ENCODE data around the gene MARCHF10. TPM values are rescaled to one million over a fixed set of nuclear protein-coding genes. Genes with fewer than 3 reads are reported as not detected.

Gene MARCHF10
- total RNA-seq, 1 donor from 2014 or later: not detected

DNA sequence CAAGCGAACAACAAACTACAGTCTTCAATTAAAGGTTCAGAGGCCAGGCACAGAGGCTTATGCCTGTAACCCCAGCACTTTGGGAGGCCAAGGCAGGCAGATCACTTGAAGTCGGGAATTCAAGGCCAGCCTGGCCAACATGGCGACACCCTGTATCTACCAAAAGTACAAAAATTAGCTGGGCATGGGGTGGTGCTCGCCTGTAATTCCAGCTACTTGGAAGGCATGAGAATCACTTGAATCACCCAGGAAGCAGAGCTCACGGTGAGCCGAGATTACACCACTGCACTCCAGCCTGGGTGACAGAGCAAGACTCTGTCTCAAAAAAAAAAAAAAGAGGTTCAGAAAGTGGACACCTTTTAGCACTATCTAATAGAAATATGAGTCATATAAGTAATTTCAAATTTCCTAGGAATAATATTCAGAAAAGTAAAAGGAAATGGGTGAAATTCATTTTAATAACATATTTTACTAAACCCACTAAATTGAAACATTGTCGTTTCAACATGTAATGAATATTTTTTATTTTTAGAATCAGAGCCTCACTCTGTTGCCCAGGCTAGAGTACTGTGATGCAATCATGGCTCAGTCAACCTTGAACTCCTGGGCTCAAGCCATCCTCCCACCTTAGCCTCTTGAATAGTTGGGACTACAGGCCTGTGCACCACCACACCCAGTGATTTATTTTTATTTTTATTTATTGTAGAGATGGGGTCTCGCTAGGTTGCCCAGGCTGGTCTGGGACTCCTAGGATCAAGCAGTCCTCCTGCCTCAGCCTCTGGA lies 15.2 kb upstream of the MARCHF10 start:
- no peak for DNase-seq
- intact Hi-C loops (cut with micrococcal nuclease): no loop called here
- no peak for ATAC-seq

- intact Hi-C loops (cut with micrococcal nuclease): no loop called here
- DNase-seq (no peak), ATAC-seq (no peak)
Observed at GRCh38 chr17:62822080-62822904, 14.2 kb upstream of the MARCHF10 start.

DNA sequence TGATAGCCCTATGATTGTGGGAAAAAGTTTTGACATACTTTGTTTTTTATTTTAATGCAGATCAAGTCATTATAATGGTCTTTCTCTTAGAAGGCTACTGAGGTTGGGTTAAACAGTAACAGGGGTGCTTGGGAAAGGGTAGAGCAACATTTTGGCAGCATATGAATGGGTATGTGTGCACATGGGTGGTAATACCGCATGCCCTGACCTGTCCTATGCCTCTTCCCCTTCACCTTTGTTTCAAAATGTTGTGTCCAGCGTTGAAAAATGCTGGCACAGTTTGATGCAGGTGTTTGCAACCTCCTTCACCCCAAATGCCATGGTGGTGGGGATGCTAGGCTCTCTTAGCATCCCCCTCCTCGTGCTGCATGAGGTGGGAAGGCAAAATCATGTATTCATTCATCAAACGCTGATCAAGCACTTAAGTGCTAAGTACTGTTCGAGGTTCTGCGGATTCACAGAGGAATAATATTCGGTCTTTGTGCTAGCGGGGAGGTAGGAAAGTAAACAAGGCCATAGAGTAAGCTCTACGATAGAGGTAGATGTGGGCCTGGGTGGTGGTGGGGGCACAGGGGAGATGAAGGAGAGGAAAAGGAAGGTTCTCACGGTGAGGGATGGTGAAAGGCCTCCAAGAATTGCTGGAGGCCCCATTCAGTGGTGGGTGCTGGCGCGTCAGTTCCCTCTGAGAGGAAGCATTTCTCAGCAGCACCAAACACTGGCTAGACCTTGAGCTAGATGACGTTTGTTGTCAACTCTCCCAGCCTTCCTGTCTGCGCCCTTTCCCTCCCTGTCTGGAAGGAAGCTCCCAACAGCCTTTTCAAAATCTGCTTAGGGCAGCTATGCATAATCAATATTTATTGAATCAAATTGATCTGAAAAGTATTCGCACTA lies 13.3 kb upstream of the MARCHF10 start:
- ATAC-seq: no peak

GRCh38 chr17:62819511-62820221 lies 11.6 kb upstream of the MARCHF10 start:
- DNase-seq: peak; percentile 63
- intact Hi-C loops (cut with micrococcal nuclease): no loop called here
- ATAC-seq: peak; percentile 99

More for the DNA sequence above, 13.3 kb upstream of the MARCHF10 start:
- intact Hi-C loops (cut with micrococcal nuclease): no loop called here
- no peak for DNase-seq

DNA sequence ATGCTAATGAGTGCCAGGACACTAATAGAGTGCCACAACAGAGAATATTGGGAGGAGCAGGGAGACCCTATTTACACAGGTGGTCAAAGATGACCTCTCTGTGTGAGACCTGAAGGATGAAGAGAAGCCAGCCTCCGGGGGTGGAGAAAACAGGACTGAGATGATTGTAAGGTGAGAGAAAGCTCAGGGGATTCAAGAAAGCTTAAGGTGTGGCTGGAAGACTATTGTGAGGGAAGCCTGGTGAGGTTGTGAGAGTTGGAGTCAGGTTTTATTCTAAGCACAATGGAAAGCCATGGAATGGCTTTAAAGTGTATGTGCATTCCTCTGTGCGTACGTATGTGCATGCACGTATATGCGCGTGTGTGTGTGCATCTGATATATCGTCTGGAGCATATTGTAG lies 10.4 kb upstream of the MARCHF10 start:
- no peak for ATAC-seq
- intact Hi-C loops (cut with micrococcal nuclease): no loop called here
- DNase-seq: no peak

- DNase-seq: no peak
- intact Hi-C loops (cut with micrococcal nuclease): no loop called here
- no peak for ATAC-seq
Observed at GRCh38 chr17:62816282-62816839, 8.2 kb upstream of the MARCHF10 start.

DNA sequence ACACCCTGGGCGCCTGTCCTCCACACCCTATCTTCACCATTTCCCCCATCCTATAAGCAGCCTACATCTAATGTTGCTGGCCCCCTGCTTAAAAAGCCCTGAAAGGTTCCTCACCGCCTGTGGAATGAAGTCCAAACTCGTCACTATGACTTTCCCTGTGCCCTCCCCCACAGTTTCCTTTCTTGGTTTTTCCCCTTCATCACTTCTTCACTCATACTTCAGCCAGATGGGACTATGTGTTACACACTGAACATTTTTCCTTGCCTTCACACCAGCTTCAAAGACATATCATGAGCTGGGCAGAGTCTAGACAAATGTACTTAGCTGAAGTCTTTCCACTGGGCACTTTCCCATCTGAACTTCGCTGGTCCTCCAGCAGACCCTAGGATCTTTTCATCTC lies 1.5 kb upstream of the MARCHF10 start:
- intact Hi-C loops (cut with micrococcal nuclease): no loop called here
- ATAC-seq (no peak), DNase-seq (no peak)

DNA sequence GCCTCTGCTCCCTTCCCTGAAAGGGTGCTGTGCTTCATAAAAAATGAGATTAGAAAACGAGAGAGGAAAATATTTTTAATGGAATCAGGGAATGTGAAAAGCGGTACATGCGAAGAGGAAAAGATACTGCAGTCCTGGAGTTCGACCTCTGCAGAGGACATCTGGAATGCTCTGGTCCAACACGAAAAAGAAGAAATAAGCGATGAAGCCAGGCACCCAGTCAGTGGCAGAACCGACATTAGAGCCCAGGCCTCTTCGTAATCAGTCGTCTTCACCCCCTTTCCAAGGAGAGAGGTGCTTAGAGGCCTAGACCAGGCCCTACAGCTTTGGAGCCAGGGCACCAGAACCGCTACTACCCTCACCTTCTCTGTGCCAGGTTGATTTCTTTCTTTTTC lies 459 bp upstream of the MARCHF10 start:
- DNase-seq (no peak), ATAC-seq (no peak)
- intact Hi-C loops (cut with micrococcal nuclease): no loop called here

- no peak for ATAC-seq
Observed at GRCh38 chr17:62805234-62805633, 2.9 kb downstream of the MARCHF10 start.

DNA sequence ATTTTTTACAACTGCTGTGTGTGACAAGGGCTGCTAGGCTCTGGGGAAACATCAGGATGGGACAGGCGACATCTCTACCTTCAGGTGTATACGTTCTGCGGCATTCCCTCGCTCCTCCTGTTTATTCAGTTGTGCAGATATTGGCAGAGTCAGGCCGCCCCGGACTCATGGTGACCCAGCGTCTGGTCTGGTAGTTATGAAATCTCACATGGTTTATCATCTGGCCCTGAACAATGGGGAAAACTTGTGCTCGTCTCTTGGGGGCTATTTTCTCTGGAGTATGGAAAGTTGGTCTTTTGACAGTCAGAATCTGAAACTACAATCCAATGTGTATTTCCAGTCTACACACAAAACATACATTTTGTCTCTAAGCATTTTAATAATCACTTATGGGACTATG lies 3.3 kb downstream of the MARCHF10 start:
- no peak for ATAC-seq
- no peak for DNase-seq
- intact Hi-C loops (cut with micrococcal nuclease): no loop called here

More at GRCh38 chr17:62805234-62805633, 2.9 kb downstream of the MARCHF10 start:
- no peak for DNase-seq
- intact Hi-C loops (cut with micrococcal nuclease): no loop called here

DNA sequence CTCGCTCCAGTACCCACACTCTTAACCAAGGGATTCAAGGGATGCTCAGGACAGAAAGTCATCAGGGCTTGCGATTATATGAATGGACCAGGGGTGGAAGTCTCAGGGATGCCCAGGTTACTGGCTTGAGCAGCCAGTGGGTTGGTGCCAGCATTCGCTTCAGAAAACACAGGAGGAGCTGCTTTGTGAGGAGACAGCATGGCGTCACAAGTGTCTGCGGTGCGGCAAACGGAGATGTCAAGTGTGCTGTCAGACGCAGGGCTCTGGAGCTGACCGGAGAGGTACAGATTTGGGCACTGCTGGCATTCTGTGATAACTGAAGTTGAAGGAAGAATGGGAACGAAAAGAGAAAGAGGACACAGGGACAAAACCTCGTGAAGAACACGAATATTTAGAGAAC lies 4.1 kb downstream of the MARCHF10 start:
- DNase-seq (no peak), ATAC-seq (no peak)
- intact Hi-C loops (cut with micrococcal nuclease): no loop called here

DNA sequence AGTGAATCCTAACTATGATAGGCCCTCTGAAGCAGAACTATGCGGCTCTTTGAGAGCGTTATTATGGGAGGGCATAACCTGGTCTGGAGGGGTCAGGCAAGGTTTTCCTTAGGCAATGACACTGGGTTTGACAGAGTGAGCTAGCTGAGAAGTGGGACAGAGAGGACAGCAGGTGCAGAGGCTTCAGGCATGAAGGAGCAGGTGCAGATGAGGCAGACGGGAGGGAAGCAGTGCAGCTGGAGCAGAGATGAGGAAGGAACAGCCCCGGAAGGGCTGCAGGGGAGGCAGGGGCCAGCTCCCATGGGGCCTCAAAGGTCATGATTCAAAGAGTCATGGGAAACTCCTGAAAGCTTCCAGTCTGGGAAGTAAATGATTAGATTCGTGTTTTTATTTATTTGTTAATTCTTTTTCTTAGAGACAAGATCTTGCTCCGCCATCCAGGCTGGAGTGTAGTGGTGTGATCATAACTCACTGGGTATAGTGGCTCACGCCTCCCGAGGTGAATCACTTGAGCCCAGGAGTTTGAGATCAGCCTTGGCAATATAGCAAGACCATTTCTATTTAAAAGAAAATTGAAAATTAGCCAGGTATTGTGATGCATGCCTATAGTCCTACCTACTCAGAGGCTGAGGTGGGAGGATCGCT lies 5.4 kb downstream of the MARCHF10 start:
- DNase-seq (no peak), ATAC-seq (no peak)
- intact Hi-C loops (cut with micrococcal nuclease): no loop called here

GRCh38 chr17:62801553-62802114 lies 6.5 kb downstream of the MARCHF10 start:
- ATAC-seq (no peak), DNase-seq (no peak)
- intact Hi-C loops (cut with micrococcal nuclease): no loop called here

GRCh38 chr17:62800585-62800984 lies 7.5 kb downstream of the MARCHF10 start:
- intact Hi-C loops (cut with micrococcal nuclease): no loop called here
- ATAC-seq (no peak), DNase-seq (no peak)

- ATAC-seq (no peak), DNase-seq (no peak)
- intact Hi-C loops (cut with micrococcal nuclease): no loop called here
Observed at GRCh38 chr17:62797959-62798358, 10.2 kb downstream of the MARCHF10 start.

DNA sequence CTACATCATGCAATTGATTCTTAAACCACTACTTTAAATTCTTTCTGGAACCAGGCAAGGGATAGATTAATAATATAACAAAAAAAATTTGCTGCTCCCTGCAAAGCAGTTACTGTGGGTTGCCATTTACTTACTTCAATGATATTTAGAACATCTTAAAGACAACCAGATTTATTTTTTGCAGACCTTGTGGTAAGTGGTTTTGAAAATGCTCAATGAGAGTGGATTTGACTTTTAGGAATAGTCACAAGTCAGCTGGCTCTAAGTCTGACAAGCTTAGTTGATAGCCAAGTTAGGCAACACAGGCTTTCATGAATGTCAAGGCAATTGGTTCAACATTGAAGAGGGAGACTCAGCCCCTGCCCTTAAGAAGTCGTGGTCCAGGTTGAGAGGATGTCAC lies 11.8 kb downstream of the MARCHF10 start:
- no peak for DNase-seq
- intact Hi-C loops (cut with micrococcal nuclease): no loop called here
- no peak for ATAC-seq

- intact Hi-C loops (cut with micrococcal nuclease): no loop called here
- ATAC-seq (no peak), DNase-seq (no peak)
Observed at GRCh38 chr17:62794666-62794971, 13.5 kb downstream of the MARCHF10 start.
